SK-N-SH treated with all-trans-retinoic acid at 6 μM for 48 hours (cell line): ENCODE measurements around the gene CDC16.

Experiments
- ARNTL ChIP-seq: fragments of 450-650 bp; formaldehyde crosslinking; IDR thresholded peaks from 2 replicates; pipeline ENCODE4 v1.5.0; 2020; ENCODE audit warnings: low read depth, mild to moderate bottlenecking, moderate library complexity, borderline replicate concordance
- CREB5 ChIP-seq: fragments of 250-450 bp; sonication (Bioruptor Pico); IDR thresholded peaks from 2 replicates; pipeline ENCODE4 v1.5.1; 2020; ENCODE audit warnings: low read depth, mild to moderate bottlenecking, moderate library complexity
- CSRNP3 ChIP-seq: fragments of 250-450 bp; sonication (Bioruptor Pico); IDR thresholded peaks from 2 replicates; pipeline ENCODE4 v1.5.1; 2021; ENCODE audit warnings: mild to moderate bottlenecking, moderate library complexity
- GLIS3 ChIP-seq: fragments of 250-450 bp; sonication (Bioruptor Pico); IDR thresholded peaks from 2 replicates; pipeline ENCODE4 v1.5.0; 2020; ENCODE audit warnings: mild to moderate bottlenecking, moderate library complexity
- PPARA ChIP-seq: fragments of 250-450 bp; sonication (Bioruptor Pico); IDR thresholded peaks from 2 replicates; pipeline ENCODE4 v1.5.0; 2020; ENCODE audit warnings: mild to moderate bottlenecking, borderline replicate concordance
- RARB ChIP-seq: fragments of 250-450 bp; sonication (Bioruptor Pico); IDR thresholded peaks from 2 replicates; pipeline ENCODE4 v1.8.0; 2021; ENCODE audit warnings: mild to moderate bottlenecking, moderate library complexity
- SNAI2 ChIP-seq: fragments of 250-450 bp; sonication (Bioruptor Pico); IDR thresholded peaks from 2 replicates; pipeline ENCODE4 v1.5.0; 2020; ENCODE audit warnings: mild to moderate bottlenecking, moderate library complexity
- TOX ChIP-seq: fragments of 250-450 bp; sonication (Bioruptor Pico); IDR thresholded peaks from 2 replicates; pipeline ENCODE4 v1.8.0; 2021; ENCODE audit warnings: mild to moderate bottlenecking, moderate library complexity, borderline replicate concordance
- ZFP30 ChIP-seq: fragments of 450-650 bp; formaldehyde crosslinking; IDR thresholded peaks from 2 replicates; pipeline ENCODE4 v1.5.0; 2022; ENCODE audit warnings: mild to moderate bottlenecking, moderate library complexity
- TF ChIP-seq, protein P1 (sequence below): fragments of 250-450 bp; sonication (Bioruptor Pico); IDR thresholded peaks from 2 replicates; pipeline ENCODE4 v1.5.0; 2020; ENCODE audit warnings: mild to moderate bottlenecking, moderate library complexity
- TF ChIP-seq, protein P2 (sequence below): fragments of 250-450 bp; sonication (Bioruptor Pico); IDR thresholded peaks from 2 replicates; pipeline ENCODE4 v1.8.0; 2021; ENCODE audit warnings: low read depth, mild to moderate bottlenecking, moderate library complexity, borderline replicate concordance
- TF ChIP-seq, protein P3 (sequence below): fragments of 250-450 bp; sonication (Bioruptor Pico); IDR thresholded peaks from 2 replicates; pipeline ENCODE4 v1.8.0; 2020; ENCODE audit warnings: mild to moderate bottlenecking, moderate library complexity, borderline replicate concordance

- TF ChIP-seq, protein P1, sequence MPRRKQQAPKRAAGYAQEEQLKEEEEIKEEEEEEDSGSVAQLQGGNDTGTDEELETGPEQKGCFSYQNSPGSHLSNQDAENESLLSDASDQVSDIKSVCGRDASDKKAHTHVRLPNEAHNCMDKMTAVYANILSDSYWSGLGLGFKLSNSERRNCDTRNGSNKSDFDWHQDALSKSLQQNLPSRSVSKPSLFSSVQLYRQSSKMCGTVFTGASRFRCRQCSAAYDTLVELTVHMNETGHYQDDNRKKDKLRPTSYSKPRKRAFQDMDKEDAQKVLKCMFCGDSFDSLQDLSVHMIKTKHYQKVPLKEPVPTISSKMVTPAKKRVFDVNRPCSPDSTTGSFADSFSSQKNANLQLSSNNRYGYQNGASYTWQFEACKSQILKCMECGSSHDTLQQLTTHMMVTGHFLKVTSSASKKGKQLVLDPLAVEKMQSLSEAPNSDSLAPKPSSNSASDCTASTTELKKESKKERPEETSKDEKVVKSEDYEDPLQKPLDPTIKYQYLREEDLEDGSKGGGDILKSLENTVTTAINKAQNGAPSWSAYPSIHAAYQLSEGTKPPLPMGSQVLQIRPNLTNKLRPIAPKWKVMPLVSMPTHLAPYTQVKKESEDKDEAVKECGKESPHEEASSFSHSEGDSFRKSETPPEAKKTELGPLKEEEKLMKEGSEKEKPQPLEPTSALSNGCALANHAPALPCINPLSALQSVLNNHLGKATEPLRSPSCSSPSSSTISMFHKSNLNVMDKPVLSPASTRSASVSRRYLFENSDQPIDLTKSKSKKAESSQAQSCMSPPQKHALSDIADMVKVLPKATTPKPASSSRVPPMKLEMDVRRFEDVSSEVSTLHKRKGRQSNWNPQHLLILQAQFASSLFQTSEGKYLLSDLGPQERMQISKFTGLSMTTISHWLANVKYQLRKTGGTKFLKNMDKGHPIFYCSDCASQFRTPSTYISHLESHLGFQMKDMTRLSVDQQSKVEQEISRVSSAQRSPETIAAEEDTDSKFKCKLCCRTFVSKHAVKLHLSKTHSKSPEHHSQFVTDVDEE, result no peak
- TF ChIP-seq GLIS3, result no peak
- no peak for TF ChIP-seq SNAI2 (CRISPR knock-in tag)
- TF ChIP-seq, protein P2, sequence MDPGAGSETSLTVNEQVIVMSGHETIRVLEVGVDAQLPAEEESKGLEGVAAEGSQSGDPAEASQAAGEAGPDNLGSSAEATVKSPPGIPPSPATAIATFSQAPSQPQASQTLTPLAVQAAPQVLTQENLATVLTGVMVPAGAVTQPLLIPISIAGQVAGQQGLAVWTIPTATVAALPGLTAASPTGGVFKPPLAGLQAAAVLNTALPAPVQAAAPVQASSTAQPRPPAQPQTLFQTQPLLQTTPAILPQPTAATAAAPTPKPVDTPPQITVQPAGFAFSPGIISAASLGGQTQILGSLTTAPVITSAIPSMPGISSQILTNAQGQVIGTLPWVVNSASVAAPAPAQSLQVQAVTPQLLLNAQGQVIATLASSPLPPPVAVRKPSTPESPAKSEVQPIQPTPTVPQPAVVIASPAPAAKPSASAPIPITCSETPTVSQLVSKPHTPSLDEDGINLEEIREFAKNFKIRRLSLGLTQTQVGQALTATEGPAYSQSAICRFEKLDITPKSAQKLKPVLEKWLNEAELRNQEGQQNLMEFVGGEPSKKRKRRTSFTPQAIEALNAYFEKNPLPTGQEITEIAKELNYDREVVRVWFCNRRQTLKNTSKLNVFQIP (CRISPR knock-in tag), result no peak
- no peak for TF ChIP-seq CSRNP3 (CRISPR knock-in tag)
- TF ChIP-seq, protein P3, sequence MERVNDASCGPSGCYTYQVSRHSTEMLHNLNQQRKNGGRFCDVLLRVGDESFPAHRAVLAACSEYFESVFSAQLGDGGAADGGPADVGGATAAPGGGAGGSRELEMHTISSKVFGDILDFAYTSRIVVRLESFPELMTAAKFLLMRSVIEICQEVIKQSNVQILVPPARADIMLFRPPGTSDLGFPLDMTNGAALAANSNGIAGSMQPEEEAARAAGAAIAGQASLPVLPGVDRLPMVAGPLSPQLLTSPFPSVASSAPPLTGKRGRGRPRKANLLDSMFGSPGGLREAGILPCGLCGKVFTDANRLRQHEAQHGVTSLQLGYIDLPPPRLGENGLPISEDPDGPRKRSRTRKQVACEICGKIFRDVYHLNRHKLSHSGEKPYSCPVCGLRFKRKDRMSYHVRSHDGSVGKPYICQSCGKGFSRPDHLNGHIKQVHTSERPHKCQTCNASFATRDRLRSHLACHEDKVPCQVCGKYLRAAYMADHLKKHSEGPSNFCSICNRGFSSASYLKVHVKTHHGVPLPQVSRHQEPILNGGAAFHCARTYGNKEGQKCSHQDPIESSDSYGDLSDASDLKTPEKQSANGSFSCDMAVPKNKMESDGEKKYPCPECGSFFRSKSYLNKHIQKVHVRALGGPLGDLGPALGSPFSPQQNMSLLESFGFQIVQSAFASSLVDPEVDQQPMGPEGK (CRISPR knock-in tag), result no peak
- no peak for TF ChIP-seq ZFP30 (CRISPR knock-in tag)
- TF ChIP-seq PPARA (CRISPR knock-in tag), result no peak
- TF ChIP-seq ARNTL (CRISPR knock-in tag), result no peak
- no peak for TF ChIP-seq TOX
- TF ChIP-seq CREB5, result no peak
- no peak for TF ChIP-seq RARB (CRISPR knock-in tag)
These were observed 1.0 kb downstream of the CDC16 start for GRCh38 chr13:114235697-114236096.
